Stimulated activated CD8-positive, alpha-beta memory T cell treated with anti-CD3 and anti-CD28 coated beads, Interleukin-12 subunit alpha, Interleukin-12 subunit beta, amount 100 ng/mL, for 4 hours (primary cell): ENCODE measurements around the gene LAMA5.

Experiments
- DNase-seq: peaks from one replicate; pipeline ENCODE4 v3.0.0-alpha.2; 2020; ENCODE audit warnings: low read depth

Gene LAMA5

GRCh38 chr20:62369815-62370114, 2.7 kb upstream of the LAMA5 start:
- DNase-seq, result no peak

- no peak for DNase-seq
Observed at GRCh38 chr20:62368976-62369814, 2.1 kb upstream of the LAMA5 start.

- no peak for DNase-seq
Observed at GRCh38 chr20:62368392-62368975, 1.4 kb upstream of the LAMA5 start.

- no peak for DNase-seq
Observed at GRCh38 chr20:62367633-62368391, 700 bp upstream of the LAMA5 start.

- no peak for DNase-seq
Observed at GRCh38 chr20:62366370-62367135, 559 bp downstream of the LAMA5 start.

GRCh38 chr20:62365814-62366369, 1.2 kb downstream of the LAMA5 start:
- DNase-seq, result no peak

- no peak for DNase-seq
Observed at GRCh38 chr20:62364911-62365736, 2.0 kb downstream of the LAMA5 start.

- DNase-seq, result no peak
Observed at GRCh38 chr20:62363920-62364851, 2.9 kb downstream of the LAMA5 start.

GRCh38 chr20:62362991-62363919, 3.9 kb downstream of the LAMA5 start:
- DNase-seq, result no peak

GRCh38 chr20:62362590-62362940, 4.5 kb downstream of the LAMA5 start:
- no peak for DNase-seq

GRCh38 chr20:62361799-62362589, 5.1 kb downstream of the LAMA5 start:
- DNase-seq, result no peak

- no peak for DNase-seq
Observed at GRCh38 chr20:62360854-62361798, 6.0 kb downstream of the LAMA5 start.

- DNase-seq, result no peak
Observed at GRCh38 chr20:62359491-62360121, 7.5 kb downstream of the LAMA5 start.

- no peak for DNase-seq
Observed at GRCh38 chr20:62359043-62359490, 8.0 kb downstream of the LAMA5 start.

- DNase-seq, result no peak
Observed at GRCh38 chr20:62358171-62359042, 8.7 kb downstream of the LAMA5 start.
